ENCODE results near the gene JMJD1C. TPM values are rescaled to one million over a fixed set of nuclear protein-coding genes. Genes with fewer than 3 reads are reported as not detected.
A peak's percentile ranks its signal among the peaks of the same experiment; 100 is the strongest.
"Not testable (repeated sequence)": the region's sequence is repeated elsewhere in the genome, so short reads cannot be mapped to it uniquely, and the experiment has no call there.

JMJD1C gene
- 86.5 and 133 TPM in 2 replicates for total RNA-seq

DNA sequence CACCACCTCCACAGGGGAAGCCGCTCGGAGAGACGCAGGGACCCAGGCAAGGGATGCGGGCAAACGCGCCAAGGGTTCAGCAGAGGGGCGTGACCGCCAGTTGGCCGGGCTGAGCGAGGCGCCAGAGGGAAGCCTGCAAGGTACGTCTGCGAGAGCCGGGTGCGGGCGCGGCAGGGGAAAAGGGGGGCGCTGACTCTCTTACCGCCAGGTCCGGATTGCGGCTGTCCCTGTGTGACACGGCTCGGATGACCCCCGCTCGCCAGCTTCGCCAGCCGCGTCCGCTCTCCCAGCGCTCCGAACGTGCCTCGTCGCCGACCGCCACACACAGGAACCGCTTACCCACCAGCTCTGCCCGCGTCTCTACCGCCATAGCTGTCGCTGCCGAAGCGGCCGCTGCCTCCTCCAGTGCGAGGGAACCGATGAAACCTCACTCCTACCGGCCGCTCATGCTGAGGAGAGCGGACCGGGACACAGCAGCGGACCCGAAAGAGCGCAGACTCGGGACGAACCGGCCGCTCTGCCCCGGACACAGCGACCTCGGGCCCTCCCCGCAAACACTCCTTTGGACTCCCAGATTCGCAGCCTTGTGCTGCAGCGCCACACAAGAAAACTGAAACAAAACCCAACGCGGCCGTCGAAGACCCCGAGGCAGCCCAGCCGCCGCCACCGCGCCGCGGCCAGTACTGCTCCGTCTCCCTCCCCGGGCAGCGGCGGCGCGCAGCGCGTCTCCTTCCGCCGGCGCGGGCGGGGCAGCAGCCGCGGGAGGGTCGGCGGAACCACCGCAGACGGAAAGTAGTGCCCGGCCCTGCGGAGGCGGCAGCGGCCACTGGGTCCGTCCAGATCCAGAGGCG lies at the start of gene JMJD1C:
TSS of gene JMJD1C (minus strand) at position 685 of the 851 bp plus-strand sequence. CDS start at position 370, 315 bp downstream.
- DNase-seq (ENCODE audit: low read depth in 2 of 2): peak; percentile 89 to 93

- peak; percentile 24 to 56 for DNase-seq (ENCODE audit: low read depth in 2 of 2)
Observed at GRCh38 chr10:63515002-63515763, 49.4 kb upstream of the JMJD1C start.

- DNase-seq (ENCODE audit: low read depth in 2 of 2): no peak
Observed at GRCh38 chr10:63506554-63506953, 40.8 kb upstream of the JMJD1C start.

DNA sequence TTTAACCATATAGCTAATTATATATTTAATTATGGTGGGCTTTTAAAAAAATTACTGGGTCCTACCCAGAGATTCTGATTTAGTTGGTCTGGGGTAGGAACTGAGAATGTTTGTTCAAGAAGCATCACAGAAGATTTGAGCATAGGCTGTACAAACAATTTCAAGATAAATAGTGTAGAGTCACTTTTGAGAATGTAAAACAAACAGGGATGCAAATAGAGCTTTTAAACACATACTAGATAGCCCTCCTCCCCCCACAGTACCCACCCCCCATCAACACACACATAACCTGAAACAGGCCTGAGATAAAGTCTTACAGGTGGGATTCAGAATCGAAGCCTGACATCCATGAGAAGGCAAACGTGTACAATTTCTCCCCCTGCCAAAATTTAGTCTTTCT lies 39.8 kb upstream of the JMJD1C start:
- no peak for DNase-seq (ENCODE audit: low read depth in 2 of 2)

GRCh38 chr10:63504145-63504881 lies 38.5 kb upstream of the JMJD1C start:
- DNase-seq (ENCODE audit: low read depth in 2 of 2): no peak

- DNase-seq (ENCODE audit: low read depth in 2 of 2): no peak
Observed at GRCh38 chr10:63503395-63503794, 37.6 kb upstream of the JMJD1C start.

DNA sequence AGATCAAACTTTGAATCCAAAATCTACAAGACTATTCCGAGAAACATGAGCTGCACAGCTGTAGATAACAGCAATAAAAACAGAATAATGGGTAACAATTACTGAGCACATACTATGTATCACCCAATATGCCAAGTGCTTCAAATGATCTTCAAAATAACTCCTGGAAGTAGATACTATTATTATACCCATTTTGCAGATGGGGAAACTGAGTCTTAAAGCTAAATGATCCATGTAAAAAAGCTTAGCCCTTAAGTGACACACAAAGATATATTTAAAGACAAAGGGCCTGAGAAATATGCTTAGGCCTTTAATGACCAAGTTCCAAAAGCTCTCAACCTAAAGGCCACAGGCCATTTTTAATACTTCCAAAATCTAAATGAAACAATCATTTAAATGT lies 37.1 kb upstream of the JMJD1C start:
- DNase-seq (ENCODE audit: low read depth in 2 of 2): no peak

DNA sequence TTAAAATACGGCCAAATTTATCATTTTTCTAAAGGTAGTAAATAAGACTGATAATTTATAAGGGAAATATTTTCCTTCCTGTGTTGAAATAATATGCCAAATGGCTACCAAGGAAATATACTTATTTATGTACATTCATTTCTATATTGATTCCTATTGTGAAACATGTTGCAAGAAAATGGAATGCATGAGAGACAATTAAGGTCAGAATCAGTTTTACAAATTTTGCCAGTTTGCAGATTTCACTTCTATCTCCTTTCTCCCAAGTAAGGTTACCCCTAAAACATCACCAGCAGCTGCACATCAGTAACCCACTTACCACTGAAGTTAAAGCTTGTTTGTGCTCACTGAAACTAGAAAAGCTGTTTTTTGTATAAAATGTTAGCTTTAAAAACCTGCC lies 36.2 kb upstream of the JMJD1C start:
- DNase-seq (ENCODE audit: low read depth in 2 of 2): no peak

- not testable (repeated sequence) for DNase-seq (ENCODE audit: low read depth in 2 of 2)
Observed at GRCh38 chr10:63500551-63500950, 34.8 kb upstream of the JMJD1C start.

DNA sequence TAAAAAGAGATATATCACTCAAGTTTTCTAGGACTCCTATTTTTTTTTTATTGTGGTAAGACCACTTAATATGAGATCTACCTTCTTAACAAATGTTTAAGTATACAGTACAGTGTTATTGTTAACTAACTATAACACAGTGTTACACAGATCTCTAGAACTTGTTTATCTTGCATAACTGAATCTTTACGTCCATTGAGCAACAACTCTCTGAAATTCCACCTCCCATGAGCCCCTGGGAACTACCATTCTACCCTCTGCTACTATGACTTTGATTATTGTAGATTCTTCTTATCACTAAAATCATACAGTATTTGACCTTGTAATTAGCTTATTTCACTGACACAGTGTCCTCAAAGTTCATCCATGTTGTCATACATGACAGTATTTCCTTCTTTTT lies 32.9 kb upstream of the JMJD1C start:
- DNase-seq (ENCODE audit: low read depth in 2 of 2): no peak

DNA sequence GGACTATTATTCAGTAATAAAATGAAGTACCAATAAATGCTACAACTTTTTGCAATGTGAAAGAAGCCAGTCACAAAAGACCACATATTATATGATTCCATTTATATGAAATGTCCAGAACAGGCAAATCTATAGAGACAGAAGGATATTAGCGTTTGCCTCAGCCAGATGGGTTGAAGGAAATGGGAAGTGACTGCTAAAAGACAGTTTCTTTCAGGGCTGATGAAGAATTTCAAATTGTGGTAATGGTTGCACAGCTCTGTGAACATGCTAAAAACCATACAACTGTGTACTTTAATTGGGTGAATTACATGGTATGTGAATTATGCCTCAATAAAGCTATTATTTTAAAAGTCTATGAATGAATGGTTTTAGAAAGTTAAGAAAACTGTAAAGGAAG lies 31.5 kb upstream of the JMJD1C start:
- no peak for DNase-seq (ENCODE audit: low read depth in 2 of 2)

DNA sequence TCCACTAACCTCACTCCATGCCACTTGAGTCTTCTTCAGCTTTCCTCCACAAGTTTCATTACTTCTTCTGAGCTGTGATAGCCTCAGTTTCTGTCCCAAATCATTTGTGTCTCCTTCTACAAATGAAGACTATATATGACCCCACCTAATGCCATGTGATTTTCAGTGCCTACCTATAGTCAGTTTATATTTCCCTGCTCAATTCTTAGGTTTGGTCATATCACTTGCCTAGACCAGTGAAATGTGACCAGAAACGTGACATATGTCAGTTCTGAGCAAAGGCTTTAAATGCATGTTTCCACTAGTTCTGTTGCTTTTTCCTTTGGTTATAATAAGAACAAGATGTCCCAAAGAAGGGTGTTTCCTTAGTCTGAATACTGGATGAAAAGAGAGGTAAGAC lies 30.8 kb upstream of the JMJD1C start:
- DNase-seq (ENCODE audit: low read depth in 2 of 2): no peak

DNA sequence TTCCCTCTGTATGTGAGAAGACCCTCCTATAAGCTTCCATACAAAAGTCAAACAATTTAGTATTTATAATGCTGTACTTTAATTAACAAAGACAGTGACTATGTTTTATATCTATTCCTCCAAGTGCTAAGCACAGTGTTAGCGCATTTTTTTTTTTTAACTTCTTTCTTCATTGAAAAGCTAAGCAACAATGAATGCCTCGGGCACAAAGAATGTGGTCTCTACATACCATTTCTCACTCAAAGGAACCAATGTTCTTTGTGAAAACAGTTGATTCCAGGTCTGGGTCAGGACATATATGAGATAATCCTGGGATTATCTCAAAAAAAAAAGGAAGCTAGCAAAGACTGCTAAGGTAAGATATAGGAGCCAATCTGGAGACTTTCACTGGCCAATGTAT lies 29.2 kb upstream of the JMJD1C start:
- DNase-seq (ENCODE audit: low read depth in 2 of 2): no peak

DNA sequence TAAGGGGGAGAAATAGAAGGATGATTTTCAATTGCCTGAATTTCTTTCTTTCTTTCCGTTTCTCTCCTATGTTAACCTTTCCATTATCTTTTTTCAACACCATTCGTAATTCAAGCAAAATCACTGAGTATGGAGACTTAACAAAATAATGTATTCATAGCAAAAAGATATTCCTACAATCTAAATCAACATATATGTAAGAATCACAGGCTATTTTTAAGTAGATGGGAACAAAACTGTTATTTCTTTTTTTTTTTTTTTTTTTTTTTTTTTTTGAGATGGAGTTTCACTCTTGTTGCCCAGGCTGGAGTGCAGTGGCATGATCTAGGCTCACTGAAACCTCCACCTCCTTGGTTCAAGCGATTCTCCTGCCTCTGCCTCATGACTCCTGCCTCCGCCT lies 27.2 kb upstream of the JMJD1C start:
- no peak for DNase-seq (ENCODE audit: low read depth in 2 of 2)

- not testable (repeated sequence) for DNase-seq (ENCODE audit: low read depth in 2 of 2)
Observed at GRCh38 chr10:63492317-63492690, 26.5 kb upstream of the JMJD1C start.

DNA sequence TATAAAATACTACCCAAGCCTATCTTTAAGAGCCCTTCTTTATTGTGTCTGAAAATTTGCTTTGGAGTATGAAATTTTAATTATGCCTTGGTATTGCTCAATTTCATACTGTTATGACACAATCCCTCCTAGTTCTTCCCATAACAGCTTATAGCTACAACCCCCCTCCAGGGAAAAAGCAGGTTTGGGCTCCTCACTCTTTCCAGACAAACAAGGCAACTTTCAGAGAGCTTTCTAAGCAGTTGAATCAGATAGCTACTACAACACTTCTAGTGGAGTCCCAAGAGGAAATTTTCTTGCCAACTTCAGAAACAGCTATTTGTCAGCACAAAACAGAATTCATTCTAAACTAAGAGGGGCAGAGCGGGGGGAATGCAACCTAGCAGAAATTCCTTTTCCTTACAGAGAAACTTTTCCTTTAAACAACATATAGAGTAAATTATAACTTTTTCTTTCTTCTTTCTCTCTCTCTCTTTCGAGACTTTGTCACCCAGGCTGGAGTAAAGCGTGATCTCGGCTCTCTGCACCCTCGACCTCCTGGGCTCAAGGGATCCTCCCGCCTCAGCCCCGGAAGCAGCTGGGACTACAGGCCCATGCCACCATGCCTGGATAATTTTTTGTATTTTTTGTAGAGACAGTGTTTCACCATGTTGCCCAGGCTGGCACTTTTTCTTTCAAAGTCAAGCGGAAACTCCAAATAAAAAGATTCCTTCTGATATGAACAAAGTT lies 26.0 kb upstream of the JMJD1C start:
- DNase-seq (ENCODE audit: low read depth in 2 of 2): peak; percentile 7 to 9

- no peak for DNase-seq (ENCODE audit: low read depth in 2 of 2)
Observed at GRCh38 chr10:63489838-63490237, 24.1 kb upstream of the JMJD1C start.

- DNase-seq (ENCODE audit: low read depth in 2 of 2): no peak
Observed at GRCh38 chr10:63487990-63488389, 22.2 kb upstream of the JMJD1C start.

GRCh38 chr10:63483983-63484382 lies 18.2 kb upstream of the JMJD1C start:
- peak in 1 of 2 donors; percentile 8 for DNase-seq (ENCODE audit: low read depth in 2 of 2)

DNA sequence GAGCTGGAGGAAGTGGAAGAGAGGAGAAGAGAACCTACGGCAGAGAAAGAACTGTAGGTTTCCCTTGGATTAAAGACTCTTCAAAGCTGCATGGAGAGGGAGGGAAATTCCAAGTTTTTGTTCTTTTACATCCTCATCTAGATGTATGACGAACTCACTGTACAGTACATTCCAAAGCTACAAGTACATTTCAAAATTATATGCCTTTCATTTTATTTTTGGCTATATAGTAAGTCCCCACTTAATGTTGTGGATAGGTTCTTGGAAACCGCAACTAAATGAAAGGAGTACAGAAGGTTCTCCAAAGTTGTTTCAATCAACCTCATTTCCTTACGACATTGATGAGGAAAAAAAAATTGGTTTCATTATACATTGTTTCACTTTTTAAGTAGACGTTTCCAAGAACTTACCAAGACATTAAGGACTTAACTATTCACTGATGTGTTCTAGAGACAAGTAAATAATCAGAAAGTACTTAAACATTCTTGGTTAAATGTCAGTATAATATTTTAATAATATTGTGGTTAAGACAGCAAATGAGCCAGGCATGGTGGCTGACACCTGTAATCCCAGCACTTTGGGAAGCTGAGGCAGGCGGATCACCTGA lies 16.1 kb upstream of the JMJD1C start:
- peak in 1 of 2 donors; percentile 42 for DNase-seq (ENCODE audit: low read depth in 2 of 2)

GRCh38 chr10:63480237-63480636 lies 14.5 kb upstream of the JMJD1C start:
- DNase-seq (ENCODE audit: low read depth in 2 of 2): no peak

All from lung microvascular endothelial cell (primary cell).